22Rv1 (cell line): ENCODE measurements around the gene FBXO11.
"Not testable (repeated sequence)": the region's sequence is repeated elsewhere in the genome, so short reads cannot be mapped to it uniquely, and the experiment has no call there.

Experiments
- H3K27ac ChIP-seq: fragments of 450-650 bp; 2 replicates; pipeline ENCODE4 v1.5.1; 2017
- CTCF ChIP-seq: fragments of 450-650 bp; IDR thresholded peaks from 2 replicates; pipeline ENCODE4 v1.5.1; 2017; ENCODE audit warnings: mild to moderate bottlenecking
- ZFX ChIP-seq: fragments of 450-650 bp; IDR thresholded peaks from 2 replicates; pipeline ENCODE4 v1.6.1; 2017; ENCODE audit warnings: antibody characterized with exemption, borderline replicate concordance

Gene FBXO11

DNA sequence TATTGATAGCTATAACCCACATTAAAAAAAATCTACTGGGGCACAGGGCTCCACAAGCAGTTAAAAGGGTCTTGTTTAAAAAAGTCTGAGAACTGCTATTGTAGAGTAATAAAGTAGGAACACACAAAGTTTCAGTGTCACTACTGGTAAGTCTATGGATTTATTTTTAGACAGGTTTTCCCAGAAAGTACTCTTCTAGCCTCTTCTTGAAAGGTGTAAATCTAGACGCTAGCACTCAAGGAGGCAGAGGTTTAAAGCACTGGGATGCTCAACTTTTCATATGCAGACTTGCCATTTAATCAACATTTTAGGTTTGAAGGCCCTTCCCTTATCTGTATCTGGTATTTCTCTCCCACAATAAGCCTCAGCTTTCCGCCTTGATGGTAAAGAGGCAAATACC, 33.4 kb downstream of the FBXO11 start:
- H3K27ac ChIP-seq: no peak overlapping the region
- no peak for TF ChIP-seq ZFX
- no peak for TF ChIP-seq CTCF

DNA sequence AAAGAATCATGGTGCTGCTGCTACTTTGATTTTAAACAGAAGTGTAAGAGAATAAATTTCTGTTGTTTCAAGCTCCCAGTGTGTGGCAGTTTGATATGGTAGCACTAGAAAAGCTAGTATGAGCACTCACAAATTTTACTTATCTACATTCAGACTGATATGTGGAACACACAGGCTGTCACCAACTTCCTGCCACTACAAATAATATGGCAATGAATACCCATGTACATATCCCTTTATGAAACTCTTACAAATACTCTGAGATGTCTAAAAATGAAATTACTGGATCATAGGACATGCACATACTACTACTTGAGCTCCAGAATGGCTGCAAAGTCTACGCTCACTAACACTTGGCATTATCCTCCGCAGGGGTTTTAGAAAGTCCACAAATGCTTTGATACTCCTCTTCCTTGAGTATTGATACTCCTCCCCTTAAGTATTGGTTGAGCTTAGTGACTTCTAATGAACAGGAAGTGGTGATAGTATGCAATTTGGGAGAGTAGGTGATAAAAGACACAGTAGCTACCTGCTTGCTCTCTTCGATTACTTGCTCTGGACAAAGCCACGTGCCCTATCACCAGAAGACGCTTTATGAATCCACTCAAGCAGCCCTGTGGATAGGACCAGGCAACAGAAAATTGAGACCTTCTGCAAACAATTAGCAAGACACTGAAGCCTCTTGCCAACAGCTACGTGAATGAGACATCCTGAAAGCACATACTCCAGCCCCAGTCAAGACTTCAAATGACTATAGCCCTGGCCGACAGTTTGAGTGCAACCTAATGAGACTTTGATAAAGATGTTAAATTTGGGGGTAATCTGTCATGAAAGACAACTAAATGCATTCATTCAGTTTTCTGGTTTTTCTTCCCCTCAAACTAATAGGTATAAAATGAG, 35.4 kb downstream of the FBXO11 start:
- H3K27ac ChIP-seq: no peak overlapping the region
- no peak for TF ChIP-seq ZFX
- TF ChIP-seq CTCF: no peak

DNA sequence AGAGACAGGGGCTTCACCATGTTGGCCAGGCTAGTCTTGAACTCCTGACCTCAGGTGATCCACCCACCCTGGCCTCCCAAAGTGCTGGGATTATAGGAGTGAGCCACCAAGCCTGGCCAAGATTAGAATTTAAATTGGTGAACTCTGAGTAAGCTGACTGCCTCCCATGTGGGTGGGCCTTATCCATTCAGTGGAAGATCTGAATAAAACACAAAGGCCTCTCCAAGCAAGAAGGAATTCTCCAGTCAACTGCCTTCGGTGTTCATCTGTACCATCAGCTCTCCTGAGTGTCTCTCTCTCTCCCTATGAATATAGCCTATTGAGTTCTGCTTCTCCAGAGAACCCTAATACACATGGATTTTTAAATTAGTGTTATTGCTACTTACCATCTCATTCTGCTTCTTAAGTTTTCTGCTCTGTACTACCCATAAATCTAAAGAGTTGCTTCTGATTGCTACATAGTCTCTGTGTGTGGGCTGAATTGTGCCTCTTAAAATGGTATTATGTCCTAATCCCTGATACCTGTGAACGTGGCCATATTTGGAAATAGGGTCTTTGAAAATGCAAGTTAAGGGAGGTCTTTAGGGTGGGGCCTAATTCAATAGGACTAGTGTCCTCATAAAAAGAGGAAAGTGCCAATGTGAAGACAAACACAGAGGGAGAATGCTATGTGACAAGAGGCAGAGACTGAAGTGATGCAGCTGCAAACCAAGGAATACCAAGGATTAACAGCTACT, 36.3 kb downstream of the FBXO11 start:
- TF ChIP-seq CTCF: no peak
- no peak for TF ChIP-seq ZFX
- H3K27ac ChIP-seq: no peak overlapping the region

GRCh38 chr2:47868611-47869352, 37.5 kb downstream of the FBXO11 start:
- TF ChIP-seq ZFX (no peak), CTCF (no peak)
- no peak overlapping the region for H3K27ac ChIP-seq

DNA sequence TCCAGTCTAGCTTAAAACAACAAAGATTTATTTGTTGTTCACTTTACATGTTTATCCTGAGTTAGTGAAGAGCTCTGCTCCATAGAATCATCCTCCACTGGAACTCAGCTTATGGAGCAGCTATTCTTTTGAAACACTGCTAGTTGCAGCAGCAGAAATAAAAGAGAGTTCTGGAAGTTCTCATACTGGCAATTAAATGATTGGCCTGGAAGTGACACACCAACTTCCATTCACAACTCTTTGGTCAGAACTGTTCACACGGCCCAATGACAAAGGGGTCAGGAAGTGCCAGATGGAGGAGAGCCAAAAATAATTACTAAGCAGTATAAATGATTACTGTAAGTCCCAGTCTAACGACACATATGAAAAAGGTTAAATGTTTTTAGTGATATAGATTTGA, 39.1 kb downstream of the FBXO11 start:
- no peak overlapping the region for H3K27ac ChIP-seq
- TF ChIP-seq ZFX: no peak

- H3K27ac ChIP-seq: no peak overlapping the region
- no peak for TF ChIP-seq CTCF
- TF ChIP-seq ZFX: no peak
These were observed 41.7 kb downstream of the FBXO11 start for GRCh38 chr2:47864566-47864965.

GRCh38 chr2:47862949-47863348, 43.3 kb downstream of the FBXO11 start:
- no peak overlapping the region for H3K27ac ChIP-seq
- TF ChIP-seq CTCF (no peak), ZFX (no peak)

- H3K27ac ChIP-seq: not testable (repeated sequence)
These were observed 53.1 kb downstream of the FBXO11 start for GRCh38 chr2:47853067-47853777.
